Hepatocyte (in vitro differentiated cells): ENCODE data around the gene LONP2. TPM values are rescaled to one million over a fixed set of nuclear protein-coding genes. Genes with fewer than 3 reads are reported as not detected.
"Not testable (repeated sequence)": the region's sequence is repeated elsewhere in the genome, so short reads cannot be mapped to it uniquely, and the experiment has no call there.

Experiments used
- DNase-seq: peaks from one replicate; pipeline ENCODE4 v3.0.0-alpha.2; 2016; ENCODE audit warnings: low spot score
- H2AFZ ChIP-seq: fragments of 200-600 bp; sonication (generic); 2 replicates; pipeline ENCODE4 v1.6.0; 2016; ENCODE audit warnings: antibody characterized with exemption, mild to moderate bottlenecking
- H3K27ac ChIP-seq: fragments of 200-600 bp; sonication (generic); 2 replicates; pipeline ENCODE4 v1.5.1; 2016; ENCODE audit warnings: mild to moderate bottlenecking
- H3K27me3 ChIP-seq: fragments of 200-600 bp; sonication (generic); 2 replicates; pipeline ENCODE4 v1.6.1; 2016
- H3K36me3 ChIP-seq: fragments of 200-600 bp; sonication (generic); replicated peaks from 2 replicates; pipeline ENCODE4 v1.5.1; 2016; ENCODE audit warnings: low read depth; ENCODE audit not compliant: insufficient read depth
- H3K4me1 ChIP-seq: fragments of 200-600 bp; sonication (generic); 2 replicates; pipeline ENCODE4 v1.5.1; 2016; ENCODE audit warnings: mild to moderate bottlenecking, moderate library complexity; ENCODE audit not compliant: insufficient read depth
- H3K4me2 ChIP-seq: fragments of 200-600 bp; sonication (generic); 2 replicates; pipeline ENCODE4 v1.6.0; 2016
- H3K4me3 ChIP-seq: fragments of 200-600 bp; sonication (generic); 2 replicates; pipeline ENCODE4 v1.5.1; 2016; ENCODE audit warnings: mild to moderate bottlenecking
- H3K79me2 ChIP-seq: fragments of 200-600 bp; sonication (generic); 2 replicates; pipeline ENCODE4 v1.6.0; 2017; ENCODE audit warnings: mild to moderate bottlenecking
- H3K9me2 ChIP-seq: fragments of 200-600 bp; sonication (generic); replicated peaks from 2 replicates; pipeline ENCODE4 v1.6.0; 2017; ENCODE audit warnings: mild to moderate bottlenecking; ENCODE audit not compliant: insufficient read depth
- H3K9me3 ChIP-seq: fragments of 200-600 bp; sonication (generic); 2 replicates; pipeline ENCODE4 v1.5.1; 2016; ENCODE audit warnings: low read depth, mild to moderate bottlenecking
- H4K20me1 ChIP-seq: fragments of 200-600 bp; sonication (generic); 2 replicates; pipeline ENCODE4 v1.6.0; 2016; ENCODE audit warnings: mild to moderate bottlenecking; ENCODE audit not compliant: insufficient read depth, poor library complexity, severe bottlenecking
- EZH2 ChIP-seq: fragments of 200-600 bp; sonication (generic); IDR thresholded peaks from 2 replicates; pipeline ENCODE4 v1.6.1; 2016; ENCODE audit warnings: antibody characterized with exemption, mild to moderate bottlenecking, borderline replicate concordance
- EZH2phosphoT487 ChIP-seq: fragments of 200-600 bp; sonication (generic); IDR thresholded peaks from one replicate; pipeline ENCODE4 v1.6.1; 2018; ENCODE audit warnings: antibody characterized with exemption, mild to moderate bottlenecking, low read depth, moderate library complexity; ENCODE audit not compliant: unreplicated experiment, severe bottlenecking
- WGBS: methylation state at CpG from one replicate; pipeline ENCODE4 v1.1.6; 2016; ENCODE audit warnings: low lambda C conversion rate; ENCODE audit errors: missing lambda C conversion rate; 5-methylcytosine and 5-hydroxymethylcytosine counted together
- polyA plus RNA-seq: library from polyadenylated mRNA; unstranded; fragments of >200 nt; fragmentation: Nextera tagmentation; extraction: Ambion mirVana; gene quantifications from 2 replicates; pipeline ENCODE4 v1.2.1, GENCODE V29; 2016
- total RNA-seq: library from RNA; depleted of rRNA; stranded (reverse); fragments of >200 nt; gene quantifications from 2 replicates; pipeline ENCODE4 v1.2.3, GENCODE V29; 2014
- TF ChIP-seq, protein P1 (sequence below): fragments of 200-600 bp; sonication (generic); IDR thresholded peaks from 2 replicates; pipeline ENCODE4 v1.5.1; 2016; ENCODE audit warnings: antibody characterized with exemption, mild to moderate bottlenecking; ENCODE audit not compliant: poor library complexity

LONP2 gene
- total and polyA plus RNA-seq, 2 experiments from 2014 or later, result 30.1 to 56.8 TPM

- H3K4me3 ChIP-seq, result no peak overlapping the region
- H3K4me1 ChIP-seq, result no peaks in the 10 kb centered on the region
- H3K4me2 ChIP-seq, result no peak overlapping the region
- H2AFZ ChIP-seq, result no peak overlapping the region
- H4K20me1 ChIP-seq, result no peaks in the 10 kb centered on the region
- no peak overlapping the region for H3K27ac ChIP-seq
- no peak for DNase-seq
- whole genome bisulfite sequencing, result 78% methylated on average over 1 of the region's 1 CpG
- no peaks in the 10 kb centered on the region for H3K79me2 ChIP-seq
- no peaks in the 10 kb centered on the region for H3K27me3 ChIP-seq
- no peaks in the 10 kb centered on the region for H3K9me2 ChIP-seq
- TF ChIP-seq, protein P1, sequence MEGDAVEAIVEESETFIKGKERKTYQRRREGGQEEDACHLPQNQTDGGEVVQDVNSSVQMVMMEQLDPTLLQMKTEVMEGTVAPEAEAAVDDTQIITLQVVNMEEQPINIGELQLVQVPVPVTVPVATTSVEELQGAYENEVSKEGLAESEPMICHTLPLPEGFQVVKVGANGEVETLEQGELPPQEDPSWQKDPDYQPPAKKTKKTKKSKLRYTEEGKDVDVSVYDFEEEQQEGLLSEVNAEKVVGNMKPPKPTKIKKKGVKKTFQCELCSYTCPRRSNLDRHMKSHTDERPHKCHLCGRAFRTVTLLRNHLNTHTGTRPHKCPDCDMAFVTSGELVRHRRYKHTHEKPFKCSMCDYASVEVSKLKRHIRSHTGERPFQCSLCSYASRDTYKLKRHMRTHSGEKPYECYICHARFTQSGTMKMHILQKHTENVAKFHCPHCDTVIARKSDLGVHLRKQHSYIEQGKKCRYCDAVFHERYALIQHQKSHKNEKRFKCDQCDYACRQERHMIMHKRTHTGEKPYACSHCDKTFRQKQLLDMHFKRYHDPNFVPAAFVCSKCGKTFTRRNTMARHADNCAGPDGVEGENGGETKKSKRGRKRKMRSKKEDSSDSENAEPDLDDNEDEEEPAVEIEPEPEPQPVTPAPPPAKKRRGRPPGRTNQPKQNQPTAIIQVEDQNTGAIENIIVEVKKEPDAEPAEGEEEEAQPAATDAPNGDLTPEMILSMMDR, result no peak
- TF ChIP-seq EZH2 (no peak), EZH2phosphoT487 (no peak)
- H3K9me3 ChIP-seq, result no peaks in the 10 kb centered on the region
- H3K36me3 ChIP-seq, result no peaks in the 10 kb centered on the region
Observed at GRCh38 chr16:48236286-48236685, 7.8 kb upstream of the LONP2 start.

- H3K27me3 ChIP-seq, H3K4me2 ChIP-seq, H3K79me2 ChIP-seq, H2AFZ ChIP-seq, DNase-seq, H3K27ac ChIP-seq, H4K20me1 ChIP-seq, H3K4me3 ChIP-seq, H3K9me3 ChIP-seq, H3K9me2 ChIP-seq, H3K36me3 ChIP-seq, H3K4me1 ChIP-seq: not testable (repeated sequence)
- 89% methylated on average over 3 of the region's 3 CpGs for WGBS
Observed at GRCh38 chr16:48240147-48240546, 4.0 kb upstream of the LONP2 start.

GRCh38 chr16:48244863-48245195 is 729 bp downstream of the LONP2 start:
- H3K79me2 ChIP-seq, result peaks cover 56% of the 10 kb centered on the region
- no peaks in the 10 kb centered on the region for H3K27me3 ChIP-seq
- H3K4me3 ChIP-seq, result peak overlapping the region; percentile 63
- H2AFZ ChIP-seq, result peak overlapping the region; percentile 91
- WGBS, result 15% methylated on average over 8 of the region's 8 CpGs
- no peaks in the 10 kb centered on the region for H3K9me3 ChIP-seq
- DNase-seq, result no peak
- H3K36me3 ChIP-seq, result no peaks in the 10 kb centered on the region
- peak overlapping the region; percentile 94 for H3K27ac ChIP-seq
- peak overlapping the region; percentile 88 for H3K4me2 ChIP-seq
- H3K9me2 ChIP-seq, result no peaks in the 10 kb centered on the region
- TF ChIP-seq EZH2phosphoT487, result no peak
- no peak for TF ChIP-seq EZH2
- TF ChIP-seq, protein P1, result no peak
- peaks cover 20% of the 10 kb centered on the region for H3K4me1 ChIP-seq
- H4K20me1 ChIP-seq, result peaks cover 33% of the 10 kb centered on the region

- H3K9me2 ChIP-seq, result no peaks in the 10 kb centered on the region
- H3K9me3 ChIP-seq, result no peaks in the 10 kb centered on the region
- no peak overlapping the region for H3K27ac ChIP-seq
- H3K27me3 ChIP-seq, result no peaks in the 10 kb centered on the region
- no peak overlapping the region for H3K4me3 ChIP-seq
- H3K4me1 ChIP-seq, result peaks cover 20% of the 10 kb centered on the region
- H3K4me2 ChIP-seq, result peak overlapping the region; percentile 88
- no peak for TF ChIP-seq EZH2
- TF ChIP-seq EZH2phosphoT487, result no peak
- TF ChIP-seq, protein P1, result no peak
- no peaks in the 10 kb centered on the region for H3K36me3 ChIP-seq
- H3K79me2 ChIP-seq, result peaks cover 68% of the 10 kb centered on the region
- WGBS, result 74% methylated on average over 2 of the region's 2 CpGs
- H2AFZ ChIP-seq, result no peak overlapping the region
- peaks cover 41% of the 10 kb centered on the region for H4K20me1 ChIP-seq
- DNase-seq, result no peak
Observed at GRCh38 chr16:48246066-48246465, 2.0 kb downstream of the LONP2 start.
